ENCODE results near the gene MAB21L2.

The MAB21L2 gene

GRCh38 chr4:150577796-150578195 is 4.2 kb upstream of the MAB21L2 start:
- no peak for DNase-seq (ENCODE audit: low read depth)

- no peak for DNase-seq (ENCODE audit: low read depth)
Observed at GRCh38 chr4:150578745-150579501, 3.0 kb upstream of the MAB21L2 start.

- DNase-seq (ENCODE audit: low read depth): no peak
Observed at GRCh38 chr4:150579551-150580234, 2.3 kb upstream of the MAB21L2 start.

- no peak for DNase-seq (ENCODE audit: low read depth)
Observed at GRCh38 chr4:150580306-150580705, 1.6 kb upstream of the MAB21L2 start.

- DNase-seq (ENCODE audit: low read depth): no peak
Observed at GRCh38 chr4:150581056-150581605, 820 bp upstream of the MAB21L2 start.

- DNase-seq (ENCODE audit: low read depth): no peak
Observed at GRCh38 chr4:150581641-150582051, 305 bp upstream of the MAB21L2 start.

GRCh38 chr4:150582873-150583286 is 929 bp downstream of the MAB21L2 start:
- no peak for DNase-seq (ENCODE audit: low read depth)

- no peak for DNase-seq (ENCODE audit: low read depth)
Observed at GRCh38 chr4:150583287-150584110, 1.5 kb downstream of the MAB21L2 start.

- DNase-seq (ENCODE audit: low read depth): no peak
Observed at GRCh38 chr4:150584111-150584915, 2.4 kb downstream of the MAB21L2 start.

GRCh38 chr4:150585611-150586010 is 3.7 kb downstream of the MAB21L2 start:
- no peak for DNase-seq (ENCODE audit: low read depth)

GRCh38 chr4:150586162-150586810 is 4.3 kb downstream of the MAB21L2 start:
- DNase-seq (ENCODE audit: low read depth): no peak

- DNase-seq (ENCODE audit: low read depth): no peak
Observed at GRCh38 chr4:150588316-150588715, 6.4 kb downstream of the MAB21L2 start.

- DNase-seq (ENCODE audit: low read depth): no peak
Observed at GRCh38 chr4:150589157-150589556, 7.2 kb downstream of the MAB21L2 start.

GRCh38 chr4:150590631-150591030 is 8.7 kb downstream of the MAB21L2 start:
- DNase-seq (ENCODE audit: low read depth): no peak

GRCh38 chr4:150591406-150591805 is 9.5 kb downstream of the MAB21L2 start:
- DNase-seq (ENCODE audit: low read depth): no peak

- DNase-seq (ENCODE audit: low read depth): no peak
Observed at GRCh38 chr4:150591904-150592303, 10.0 kb downstream of the MAB21L2 start.

- DNase-seq (ENCODE audit: low read depth): no peak
Observed at GRCh38 chr4:150593996-150594395, 12.0 kb downstream of the MAB21L2 start.

GRCh38 chr4:150598909-150599308 is 17.0 kb downstream of the MAB21L2 start:
- DNase-seq (ENCODE audit: low read depth): no peak

GRCh38 chr4:150599547-150599946 is 17.6 kb downstream of the MAB21L2 start:
- DNase-seq (ENCODE audit: low read depth): no peak

- DNase-seq (ENCODE audit: low read depth): no peak
Observed at GRCh38 chr4:150600812-150601445, 19.0 kb downstream of the MAB21L2 start.

GRCh38 chr4:150609131-150609530 is 27.2 kb downstream of the MAB21L2 start:
- DNase-seq (ENCODE audit: low read depth): no peak
